NCI-H1436 (cell line): ENCODE data around the gene SART3.
"Not testable (repeated sequence)": the region's sequence is repeated elsewhere in the genome, so short reads cannot be mapped to it uniquely, and the experiment has no call there.

Source experiments
- DNase-seq: peaks from one replicate; lab custom pipeline; 2025; lab: John Stamatoyannopoulos, UW

The SART3 gene

GRCh38 chr12:108487029-108487428 lies 73.9 kb downstream of the SART3 start:
- not testable (repeated sequence) for DNase-seq

- DNase-seq = not testable (repeated sequence)
Measured at GRCh38 chr12:108485371-108485770, 75.6 kb downstream of the SART3 start.

GRCh38 chr12:108484845-108485244 lies 76.1 kb downstream of the SART3 start:
- DNase-seq = no peak

- DNase-seq = no peak
Measured at GRCh38 chr12:108484431-108484830, 76.5 kb downstream of the SART3 start.

GRCh38 chr12:108483213-108484059 lies 77.5 kb downstream of the SART3 start:
- no peak for DNase-seq

- no peak for DNase-seq
Measured at GRCh38 chr12:108482717-108483212, 78.2 kb downstream of the SART3 start.

- DNase-seq = no peak
Measured at GRCh38 chr12:108479364-108480070, 81.5 kb downstream of the SART3 start.

- no peak for DNase-seq
Measured at GRCh38 chr12:108478611-108479206, 82.3 kb downstream of the SART3 start.

GRCh38 chr12:108477881-108478259 lies 83.1 kb downstream of the SART3 start:
- no peak for DNase-seq

- DNase-seq = no peak
Measured at GRCh38 chr12:108477055-108477880, 83.7 kb downstream of the SART3 start.

GRCh38 chr12:108475396-108475795 lies 85.6 kb downstream of the SART3 start:
- DNase-seq = no peak

GRCh38 chr12:108473400-108474055 lies 87.4 kb downstream of the SART3 start:
- DNase-seq = no peak
